Nephron progenitor cell (in vitro differentiated cells): ENCODE data around the gene XKR7.

ENCODE experiments used
- DNase-seq: peaks from one replicate; pipeline ENCODE4 v3.0.0; 2021
- H3K27ac Mint-ChIP-seq: 2 replicates; pipeline ENCODE4 v1.8.0; 2021; ENCODE audit warnings: mild to moderate bottlenecking, moderate library complexity, mixed read lengths
- H3K27me3 Mint-ChIP-seq: 2 replicates; pipeline ENCODE4 v1.8.0; 2021; ENCODE audit warnings: mild to moderate bottlenecking, low read depth, mixed read lengths; ENCODE audit not compliant: poor library complexity
- H3K36me3 Mint-ChIP-seq: 2 replicates; pipeline ENCODE4 v1.8.0; 2021; ENCODE audit warnings: low read depth, mixed read lengths
- H3K4me1 Mint-ChIP-seq: 2 replicates; pipeline ENCODE4 v1.8.0; 2021; ENCODE audit warnings: mixed read lengths
- H3K4me3 Mint-ChIP-seq: 2 replicates; pipeline ENCODE4 v1.8.0; 2021; ENCODE audit warnings: mild to moderate bottlenecking, moderate library complexity, mixed read lengths
- H3K9me3 Mint-ChIP-seq: 2 replicates; pipeline ENCODE4 v1.8.0; 2021; ENCODE audit warnings: mild to moderate bottlenecking, moderate library complexity, mixed read lengths
- TF ChIP-seq, protein P1 (sequence below): fragments of 200-600 bp; sonication (generic); IDR thresholded peaks from 2 replicates; pipeline ENCODE4 v1.5.0; 2021; ENCODE audit warnings: antibody characterized with exemption

XKR7 gene

DNA sequence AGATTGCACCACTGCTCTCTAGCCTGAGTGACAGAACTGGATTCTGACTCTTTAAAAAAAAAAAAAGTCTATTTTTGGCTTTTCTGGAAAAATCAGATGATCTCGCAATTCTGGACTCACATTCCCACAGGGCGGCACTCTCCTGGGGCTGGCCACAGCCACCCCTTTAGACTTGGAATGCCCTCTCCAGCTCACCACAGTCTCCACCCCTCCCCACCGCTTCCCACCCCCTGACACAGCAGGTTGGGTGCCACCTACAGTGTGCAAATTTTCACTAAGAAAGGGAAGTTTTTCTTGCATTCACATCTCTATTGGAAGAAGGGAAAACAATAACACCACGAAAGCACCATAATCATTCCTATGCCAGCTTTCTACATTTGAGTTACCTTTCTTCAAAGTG lies 31.5 kb upstream of the XKR7 start:
- DNase-seq = no peak
- peaks cover 6% of the 10 kb centered on the region for H3K27me3 Mint-ChIP-seq
- no peak overlapping the region for H3K27ac Mint-ChIP-seq
- no peaks in the 10 kb centered on the region for H3K36me3 Mint-ChIP-seq
- no peaks in the 10 kb centered on the region for H3K9me3 Mint-ChIP-seq
- TF ChIP-seq, protein P1, sequence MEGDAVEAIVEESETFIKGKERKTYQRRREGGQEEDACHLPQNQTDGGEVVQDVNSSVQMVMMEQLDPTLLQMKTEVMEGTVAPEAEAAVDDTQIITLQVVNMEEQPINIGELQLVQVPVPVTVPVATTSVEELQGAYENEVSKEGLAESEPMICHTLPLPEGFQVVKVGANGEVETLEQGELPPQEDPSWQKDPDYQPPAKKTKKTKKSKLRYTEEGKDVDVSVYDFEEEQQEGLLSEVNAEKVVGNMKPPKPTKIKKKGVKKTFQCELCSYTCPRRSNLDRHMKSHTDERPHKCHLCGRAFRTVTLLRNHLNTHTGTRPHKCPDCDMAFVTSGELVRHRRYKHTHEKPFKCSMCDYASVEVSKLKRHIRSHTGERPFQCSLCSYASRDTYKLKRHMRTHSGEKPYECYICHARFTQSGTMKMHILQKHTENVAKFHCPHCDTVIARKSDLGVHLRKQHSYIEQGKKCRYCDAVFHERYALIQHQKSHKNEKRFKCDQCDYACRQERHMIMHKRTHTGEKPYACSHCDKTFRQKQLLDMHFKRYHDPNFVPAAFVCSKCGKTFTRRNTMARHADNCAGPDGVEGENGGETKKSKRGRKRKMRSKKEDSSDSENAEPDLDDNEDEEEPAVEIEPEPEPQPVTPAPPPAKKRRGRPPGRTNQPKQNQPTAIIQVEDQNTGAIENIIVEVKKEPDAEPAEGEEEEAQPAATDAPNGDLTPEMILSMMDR = no peak
- peaks cover 9% of the 10 kb centered on the region for H3K4me1 Mint-ChIP-seq
- no peak overlapping the region for H3K4me3 Mint-ChIP-seq

DNA sequence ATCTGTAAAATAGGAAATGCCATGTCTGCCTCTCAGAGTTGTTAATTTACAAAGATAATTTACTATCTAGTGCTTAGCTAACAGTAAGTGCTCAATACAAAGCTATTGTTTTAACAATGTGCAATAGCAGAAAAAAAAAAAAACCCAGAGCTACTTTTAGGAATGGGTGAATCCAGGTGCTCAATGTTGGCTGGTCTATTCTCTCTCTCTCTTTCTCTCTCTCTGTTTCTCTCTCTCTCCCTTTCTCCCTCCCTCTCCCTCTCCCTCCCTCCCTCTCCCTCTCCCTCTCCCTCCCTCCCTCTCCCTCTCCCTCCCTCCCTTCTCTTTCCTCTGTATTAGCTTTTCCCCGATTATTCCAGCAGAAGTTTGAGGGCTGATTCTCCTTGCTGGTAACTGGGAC lies 30.1 kb upstream of the XKR7 start:
- peaks cover 2% of the 10 kb centered on the region for H3K27me3 Mint-ChIP-seq
- H3K4me3 Mint-ChIP-seq = no peak overlapping the region
- DNase-seq = no peak
- H3K27ac Mint-ChIP-seq = no peak overlapping the region
- no peaks in the 10 kb centered on the region for H3K9me3 Mint-ChIP-seq
- TF ChIP-seq, protein P1 = no peak
- peaks cover 7% of the 10 kb centered on the region for H3K4me1 Mint-ChIP-seq
- no peaks in the 10 kb centered on the region for H3K36me3 Mint-ChIP-seq

DNA sequence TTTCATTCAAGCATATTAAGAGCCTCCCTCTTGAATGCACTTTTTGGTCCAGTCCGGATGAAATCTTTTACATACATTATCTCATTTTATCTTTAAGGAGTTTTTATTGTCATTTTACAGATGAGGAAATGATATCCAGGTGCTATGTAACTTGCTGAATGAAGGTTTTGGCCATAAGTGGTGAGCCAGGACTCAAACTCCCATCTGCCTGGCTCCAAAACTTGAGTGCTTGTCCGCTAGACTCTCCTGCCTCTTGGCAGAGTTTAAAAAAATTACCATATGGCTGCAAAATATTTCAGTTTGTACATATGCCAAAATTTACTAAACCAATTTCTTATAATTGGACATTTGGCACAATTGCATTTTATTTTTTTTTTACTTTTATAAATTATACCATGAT lies 28.3 kb upstream of the XKR7 start:
- Mint-ChIP-seq H3K9me3 (no peaks in the 10 kb centered on the region), H3K36me3 (no peaks in the 10 kb centered on the region), H3K4me1 (peaks cover 7% of the 10 kb centered on the region), H3K27ac (no peak overlapping the region), H3K4me3 (no peak overlapping the region), H3K27me3 (no peaks in the 10 kb centered on the region)
- no peak for DNase-seq
- TF ChIP-seq, protein P1 = no peak

DNA sequence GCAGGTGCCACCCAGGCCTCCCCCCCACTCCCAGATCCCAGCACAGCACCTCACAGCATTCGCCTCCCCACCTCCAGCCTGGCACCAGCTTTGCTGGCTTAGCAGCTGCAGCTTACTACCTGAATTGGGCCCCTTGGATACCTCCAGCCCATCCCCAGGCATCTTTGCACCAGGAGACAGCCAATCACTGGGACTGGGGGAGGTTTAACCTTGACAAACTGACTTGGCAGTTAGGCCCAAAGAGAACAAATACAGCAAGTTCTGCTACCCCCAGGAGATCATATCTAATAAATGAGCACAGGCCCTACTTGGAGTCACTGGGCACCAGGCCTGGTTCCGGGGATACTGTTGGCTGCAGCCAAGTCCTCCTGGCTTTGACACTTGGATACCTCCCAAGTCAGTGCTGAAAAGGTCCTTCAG lies 24.9 kb upstream of the XKR7 start:
- DNase-seq = no peak
- no peak overlapping the region for H3K4me3 Mint-ChIP-seq
- H3K36me3 Mint-ChIP-seq = peaks cover 21% of the 10 kb centered on the region
- H3K27ac Mint-ChIP-seq = peak overlapping the region; percentile 59
- no peaks in the 10 kb centered on the region for H3K27me3 Mint-ChIP-seq
- TF ChIP-seq, protein P1 = no peak
- no peaks in the 10 kb centered on the region for H3K9me3 Mint-ChIP-seq
- H3K4me1 Mint-ChIP-seq = peaks cover 7% of the 10 kb centered on the region

DNA sequence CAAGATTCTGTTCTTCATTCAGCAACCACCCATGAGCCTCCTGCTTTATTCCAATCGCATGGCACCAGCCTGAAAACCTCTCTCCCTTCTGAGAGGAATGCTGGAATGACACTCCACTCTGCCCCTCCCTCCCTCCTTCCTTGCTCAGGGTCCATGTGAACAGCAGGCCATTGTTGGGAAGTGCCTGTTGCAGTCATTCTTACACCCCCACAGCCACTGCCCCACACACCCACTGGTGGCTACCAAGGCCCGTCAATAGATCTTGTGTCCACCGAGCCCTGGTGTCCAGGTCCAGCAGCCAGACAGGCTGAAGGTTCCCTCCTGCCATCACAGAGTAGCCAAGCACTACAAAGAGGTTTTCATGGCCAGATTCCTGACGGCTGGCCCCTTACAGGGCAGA lies 22.6 kb upstream of the XKR7 start:
- TF ChIP-seq, protein P1 = no peak
- peaks cover 19% of the 10 kb centered on the region for H3K4me1 Mint-ChIP-seq

DNA sequence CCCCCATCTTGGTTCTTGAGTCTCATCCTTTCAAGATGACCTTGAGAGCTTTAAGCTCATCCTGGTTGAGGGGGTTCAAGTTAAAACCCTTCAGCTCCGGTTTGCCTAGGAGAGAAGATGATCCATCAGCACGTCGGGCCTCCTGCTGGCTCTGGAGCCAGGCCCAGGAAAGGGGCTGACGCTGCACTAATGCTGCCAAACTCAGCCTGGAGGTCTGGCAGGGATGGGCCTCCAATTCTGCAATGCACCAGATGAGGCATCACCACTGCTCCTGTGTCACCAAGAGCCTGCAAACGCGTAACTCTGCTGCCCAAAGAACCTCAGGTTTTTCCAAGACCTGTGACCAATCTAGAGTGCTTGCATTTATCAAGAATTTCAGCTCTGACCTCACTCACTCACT lies 22.2 kb upstream of the XKR7 start:
- peaks cover 20% of the 10 kb centered on the region for H3K4me1 Mint-ChIP-seq
- H3K36me3 Mint-ChIP-seq = peaks cover 47% of the 10 kb centered on the region
- H3K4me3 Mint-ChIP-seq = no peak overlapping the region
- H3K9me3 Mint-ChIP-seq = peaks cover 3% of the 10 kb centered on the region
- no peaks in the 10 kb centered on the region for H3K27me3 Mint-ChIP-seq
- TF ChIP-seq, protein P1 = no peak
- H3K27ac Mint-ChIP-seq = peak overlapping the region; percentile 46
- no peak for DNase-seq

More for the DNA sequence above, 22.6 kb upstream of the XKR7 start:
- Mint-ChIP-seq H3K27ac (no peak overlapping the region), H3K9me3 (peaks cover 3% of the 10 kb centered on the region), H3K36me3 (peaks cover 43% of the 10 kb centered on the region), H3K27me3 (no peaks in the 10 kb centered on the region), H3K4me3 (no peak overlapping the region)
- no peak for DNase-seq
